ENCODE data around the gene TMEM135.

The TMEM135 gene

GRCh38 chr11:87317441-87317840, 279.7 kb downstream of the TMEM135 start:
- DNase-seq = no peak

- no peak for DNase-seq
Measured at GRCh38 chr11:87320123-87320522, 282.4 kb downstream of the TMEM135 start.

GRCh38 chr11:87322568-87322967, 284.8 kb downstream of the TMEM135 start:
- DNase-seq = no peak

- DNase-seq = no peak
Measured at GRCh38 chr11:87323899-87324298, 286.2 kb downstream of the TMEM135 start.

- DNase-seq = no peak
Measured at GRCh38 chr11:87324817-87325489, 287.2 kb downstream of the TMEM135 start.

GRCh38 chr11:87325490-87325872, 287.7 kb downstream of the TMEM135 start:
- DNase-seq = no peak

GRCh38 chr11:87326594-87326993, 288.9 kb downstream of the TMEM135 start:
- no peak for DNase-seq

GRCh38 chr11:87329172-87329571, 291.4 kb downstream of the TMEM135 start:
- no peak for DNase-seq

GRCh38 chr11:87330187-87330601, 292.5 kb downstream of the TMEM135 start:
- no peak for DNase-seq

- DNase-seq = no peak
Measured at GRCh38 chr11:87331273-87331672, 293.5 kb downstream of the TMEM135 start.

- DNase-seq = no peak
Measured at GRCh38 chr11:87338046-87338639, 300.4 kb downstream of the TMEM135 start.

- no peak for DNase-seq
Measured at GRCh38 chr11:87339416-87339815, 301.7 kb downstream of the TMEM135 start.

- DNase-seq = no peak
Measured at GRCh38 chr11:87347441-87347840, 309.7 kb downstream of the TMEM135 start.

- no peak for DNase-seq
Measured at GRCh38 chr11:87347854-87348253, 310.1 kb downstream of the TMEM135 start.

GRCh38 chr11:87351676-87352075, 313.9 kb downstream of the TMEM135 start:
- DNase-seq = peak; percentile 69

GRCh38 chr11:87352759-87353707, 315.3 kb downstream of the TMEM135 start:
- DNase-seq = peak; percentile 89

- no peak for DNase-seq
Measured at GRCh38 chr11:87353771-87354345, 316.1 kb downstream of the TMEM135 start.

GRCh38 chr11:87355596-87355995, 317.9 kb downstream of the TMEM135 start:
- no peak for DNase-seq

GRCh38 chr11:87356428-87356827, 318.7 kb downstream of the TMEM135 start:
- DNase-seq = no peak

- no peak for DNase-seq
Measured at GRCh38 chr11:87358461-87358860, 320.7 kb downstream of the TMEM135 start.

GRCh38 chr11:87359401-87359800, 321.7 kb downstream of the TMEM135 start:
- no peak for DNase-seq

GRCh38 chr11:87361891-87362290, 324.2 kb downstream of the TMEM135 start:
- DNase-seq = no peak

GRCh38 chr11:87366346-87366745, 328.6 kb downstream of the TMEM135 start:
- DNase-seq = no peak

Measured in hematopoietic multipotent progenitor cell treated with erythropoietin and hydrocortisone succinate and interleukin-3 and kit ligand, for 4 days (in vitro differentiated cells).